ENCODE results near the gene NPLOC4. TPM values are rescaled to one million over a fixed set of nuclear protein-coding genes. Genes with fewer than 3 reads are reported as not detected.
A peak's percentile ranks its signal among the peaks of the same experiment; 100 is the strongest.

Gene NPLOC4
- total and polyA plus RNA-seq, 8 donors: 24.0 to 284 (median 54.8) TPM

DNA sequence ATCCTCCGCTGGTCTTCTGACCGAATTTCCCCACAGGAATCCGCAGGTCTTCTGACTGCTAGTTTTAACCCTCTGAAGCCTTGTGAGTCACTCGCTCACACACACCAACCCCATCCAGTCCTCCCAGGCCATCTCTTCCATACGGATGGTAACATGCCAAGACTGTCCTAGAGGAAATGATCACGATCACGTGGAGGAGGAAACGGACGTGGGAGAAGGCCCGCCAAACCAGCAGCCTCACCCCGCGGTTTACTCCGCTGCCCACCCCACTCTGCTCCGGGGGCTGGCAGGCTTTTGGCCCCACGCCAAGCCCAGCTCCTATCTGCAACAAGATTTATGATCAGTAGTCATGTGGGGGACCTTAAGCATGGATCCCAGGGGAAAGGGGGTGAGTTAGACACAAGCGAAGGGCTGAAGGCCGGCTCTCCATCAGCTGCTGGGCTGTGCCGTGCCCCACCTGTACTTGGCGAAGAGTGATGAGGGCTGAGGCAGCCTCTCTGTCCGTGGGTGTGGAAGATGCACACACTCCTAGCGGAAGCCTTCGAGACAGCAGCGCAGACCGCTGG lies 83.2 kb downstream of the NPLOC4 start:
- Histone ChIP-seq H3K4me3 (peak overlapping the region; percentile 89 to 97 (median 96)), H3K9me3 (no peaks in the 10 kb centered on the region), H3K4me1 (peaks cover 25 to 51% (median 34%) of the 10 kb centered on the region in 4 donors), H3K27ac (peak overlapping the region; percentile 86 to 92 (median 91)), H3K36me3 (peaks cover 22 to 51% (median 47%) of the 10 kb centered on the region in 4 donors), H3K27me3 (no peaks in the 10 kb centered on the region)
- DNase-seq: peak in 1 of 2 donors; percentile 59
- WGBS, 5 donors: 29 to 39% (median 30%) methylated on average over 19 to 24 of the region's 24 CpGs
- intact Hi-C loops (cut with DNase I; ENCODE audit: low total_unique reads): no loop called here
- TF ChIP-seq, protein P1, sequence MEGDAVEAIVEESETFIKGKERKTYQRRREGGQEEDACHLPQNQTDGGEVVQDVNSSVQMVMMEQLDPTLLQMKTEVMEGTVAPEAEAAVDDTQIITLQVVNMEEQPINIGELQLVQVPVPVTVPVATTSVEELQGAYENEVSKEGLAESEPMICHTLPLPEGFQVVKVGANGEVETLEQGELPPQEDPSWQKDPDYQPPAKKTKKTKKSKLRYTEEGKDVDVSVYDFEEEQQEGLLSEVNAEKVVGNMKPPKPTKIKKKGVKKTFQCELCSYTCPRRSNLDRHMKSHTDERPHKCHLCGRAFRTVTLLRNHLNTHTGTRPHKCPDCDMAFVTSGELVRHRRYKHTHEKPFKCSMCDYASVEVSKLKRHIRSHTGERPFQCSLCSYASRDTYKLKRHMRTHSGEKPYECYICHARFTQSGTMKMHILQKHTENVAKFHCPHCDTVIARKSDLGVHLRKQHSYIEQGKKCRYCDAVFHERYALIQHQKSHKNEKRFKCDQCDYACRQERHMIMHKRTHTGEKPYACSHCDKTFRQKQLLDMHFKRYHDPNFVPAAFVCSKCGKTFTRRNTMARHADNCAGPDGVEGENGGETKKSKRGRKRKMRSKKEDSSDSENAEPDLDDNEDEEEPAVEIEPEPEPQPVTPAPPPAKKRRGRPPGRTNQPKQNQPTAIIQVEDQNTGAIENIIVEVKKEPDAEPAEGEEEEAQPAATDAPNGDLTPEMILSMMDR (IDR thresholded peaks at IDR 0.05): no peak
- TF ChIP-seq POLR2A (IDR thresholded peaks at IDR 0.05) (no peak), POLR2AphosphoS5 (IDR thresholded peaks at IDR 0.05) (no peak), EP300 (IDR thresholded peaks at IDR 0.05) (no peak)

DNA sequence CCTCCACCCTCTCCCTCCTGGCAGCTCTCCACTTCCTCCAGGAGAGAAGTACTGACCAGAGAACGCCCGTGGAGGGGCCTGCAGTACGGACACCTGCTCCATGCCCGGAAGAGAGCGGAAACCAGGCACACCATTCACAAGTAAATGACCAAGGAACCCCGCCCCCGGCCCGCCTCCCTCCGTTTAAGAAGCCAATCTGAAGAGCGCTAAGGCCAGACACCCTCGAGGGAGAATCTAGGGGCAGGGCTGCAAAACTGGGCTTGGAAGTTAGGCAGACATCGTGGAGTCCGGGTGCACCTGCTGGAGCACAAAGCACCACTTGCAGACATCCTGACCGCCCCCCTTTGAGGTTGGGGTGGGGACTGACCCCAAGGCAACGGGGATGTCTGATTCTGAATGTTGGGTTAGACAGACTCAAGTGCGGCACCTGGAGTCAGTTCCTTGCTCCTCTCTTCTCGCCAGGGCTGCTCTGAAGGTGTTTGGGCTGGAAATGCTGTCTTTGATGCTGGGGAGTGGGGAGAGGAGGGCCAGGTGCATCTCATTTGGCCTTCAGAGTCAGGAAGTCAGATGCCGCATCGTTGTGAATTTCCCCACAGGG lies 83.8 kb downstream of the NPLOC4 start:
- intact Hi-C loops (cut with DNase I; ENCODE audit: low total_unique reads): no loop called here
- Histone ChIP-seq H3K36me3 (peaks cover 21 to 51% (median 47%) of the 10 kb centered on the region in 4 donors), H3K4me1 (peaks cover 25 to 51% (median 34%) of the 10 kb centered on the region in 4 donors), H3K9me3 (no peaks in the 10 kb centered on the region), H3K4me3 (peak overlapping the region; percentile 89 to 97 (median 96)), H3K27ac (peak overlapping the region; percentile 86 to 92 (median 91)), H3K27me3 (no peaks in the 10 kb centered on the region)
- WGBS, 5 donors: 1 to 3% (median 1%) methylated on average over 17 to 19 of the region's 19 CpGs
- TF ChIP-seq EP300 (IDR thresholded peaks at IDR 0.05) (no peak), POLR2A (IDR thresholded peaks at IDR 0.05) (no peak), POLR2AphosphoS5 (IDR thresholded peaks at IDR 0.05) (no peak)
- TF ChIP-seq, protein P1 (IDR thresholded peaks at IDR 0.05): no peak
- DNase-seq: peak; percentile 83 to 92

DNA sequence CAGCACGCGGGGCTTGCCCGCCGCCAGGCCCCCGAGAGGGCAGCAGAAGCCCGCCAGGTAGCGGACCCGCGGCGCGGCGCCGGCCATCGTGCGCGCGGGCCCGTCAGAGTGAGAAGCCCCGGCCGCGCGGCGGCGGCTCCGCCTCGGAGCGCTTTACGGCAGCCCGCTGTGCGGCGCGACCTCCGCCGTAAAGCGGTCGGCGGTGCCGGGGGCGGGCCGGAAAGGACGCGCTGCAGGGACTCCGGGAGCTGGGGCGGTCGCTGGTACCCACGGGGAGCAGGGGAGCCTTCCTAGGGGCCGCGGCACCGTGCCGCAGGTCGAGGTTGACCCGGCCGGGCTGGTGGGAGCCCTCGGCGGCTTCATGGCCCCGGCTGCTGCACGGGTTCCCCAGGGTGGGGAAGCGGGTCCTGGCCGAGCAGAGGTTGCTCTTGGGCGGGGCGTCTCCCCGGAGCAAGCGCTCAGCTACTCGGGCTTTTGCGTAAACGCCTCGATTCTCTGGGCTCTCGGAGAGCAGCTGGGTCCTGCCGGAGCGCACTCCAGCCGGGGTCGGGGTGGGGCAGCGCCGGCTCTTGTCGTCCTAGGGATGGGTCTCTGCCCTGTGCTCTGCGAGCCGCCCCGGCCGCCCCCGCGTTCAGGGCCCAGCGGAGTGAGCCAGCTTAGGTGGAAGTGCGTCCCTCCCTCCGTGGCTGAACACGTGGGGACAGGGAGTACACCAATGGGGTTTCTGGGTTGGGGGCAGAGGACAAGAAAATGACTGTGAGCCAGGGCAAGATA lies 84.5 kb downstream of the NPLOC4 start, which contains the start of gene FAAP100:
Gene FAAP100, minus strand, starts transcription at position 110 of the 774 bp plus-strand sequence. Its CDS starts 23 bp downstream, at position 87.
- Histone ChIP-seq H3K27me3 (no peaks in the 10 kb centered on the region), H3K4me3 (peak within 1 kb of the TSS; percentile 89 to 97 (median 96)), H3K36me3 (peaks cover 21 to 51% (median 47%) of the 10 kb centered on the region in 4 donors), H3K4me1 (peaks cover 25 to 51% (median 34%) of the 10 kb centered on the region in 4 donors), H3K27ac (peak within 1 kb of the TSS; percentile 86 to 92 (median 91)), H3K9me3 (no peaks in the 10 kb centered on the region)
- 0 to 2% (median 0%) methylated on average over 10 to 85 of the region's 85 CpGs for WGBS, 5 donors
- intact Hi-C loops (cut with DNase I; ENCODE audit: low total_unique reads): no loop called here
- peak; percentile 84 to 95 for DNase-seq
- TF ChIP-seq EP300 (IDR thresholded peaks at IDR 0.05) (no peak), POLR2A (IDR thresholded peaks at IDR 0.05) (no peak), POLR2AphosphoS5 (IDR thresholded peaks at IDR 0.05) (peak; percentile 55 to 79 (median 75))
- TF ChIP-seq, protein P1 (IDR thresholded peaks at IDR 0.05): no peak

All from stomach (tissue), 9 donors.